NCI-H748 treated with DMSO at 0.1 percent for 48 hours (cell line): ENCODE measurements around the gene DTNBP1.
"Not testable (repeated sequence)": the region's sequence is repeated elsewhere in the genome, so short reads cannot be mapped to it uniquely, and the experiment has no call there.

Experiments
- DNase-seq: peaks from one replicate; lab custom pipeline; 2025; lab: John Stamatoyannopoulos, UW

DTNBP1 gene

GRCh38 chr6:15556711-15557110, 106.1 kb downstream of the DTNBP1 start:
- DNase-seq = no peak

DNA sequence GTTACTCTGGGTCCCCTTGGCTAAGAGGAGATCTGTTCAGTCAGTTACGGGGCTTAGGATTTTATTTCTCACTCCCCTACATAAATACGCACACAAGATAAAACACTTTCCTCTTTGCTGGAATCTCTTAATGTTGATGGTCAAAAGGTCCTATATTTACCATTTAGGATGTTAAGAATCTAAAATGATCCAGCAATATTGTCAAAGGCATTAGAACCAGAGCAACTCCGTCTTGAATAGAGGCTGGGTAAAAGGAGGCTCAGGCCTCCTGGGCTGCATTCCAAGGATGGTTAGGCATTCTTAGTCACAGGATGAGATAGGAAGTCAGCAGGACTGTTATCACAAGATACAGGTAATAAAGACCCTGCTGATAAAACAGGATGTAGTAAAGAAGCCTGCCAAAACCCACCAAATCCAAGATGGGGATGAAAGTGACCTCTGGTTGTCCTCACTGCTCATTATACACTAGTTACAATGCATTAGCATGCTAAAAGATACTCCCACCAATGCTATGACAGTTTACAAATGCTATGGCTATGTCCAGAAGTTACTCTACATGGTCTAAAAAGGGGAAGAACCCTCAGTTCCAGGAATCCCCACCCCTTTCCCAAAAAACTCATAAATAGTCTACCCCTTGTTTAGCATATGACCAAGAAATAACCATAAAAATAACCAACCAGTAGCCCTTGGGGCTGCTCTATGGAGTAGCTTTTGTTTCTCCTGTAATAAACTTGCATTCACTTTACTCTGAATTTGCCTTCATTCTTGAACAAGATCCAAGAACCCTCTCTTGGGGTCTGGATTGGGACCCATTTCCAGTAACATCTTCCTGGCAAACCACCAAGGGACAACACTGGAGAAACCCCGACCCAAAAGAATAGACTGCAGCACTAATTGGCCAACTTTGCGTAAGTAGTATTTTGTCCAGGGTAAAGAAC, 107.5 kb downstream of the DTNBP1 start:
- DNase-seq = no peak

GRCh38 chr6:15554728-15555100, 108.1 kb downstream of the DTNBP1 start:
- no peak for DNase-seq

- DNase-seq = no peak
Measured at GRCh38 chr6:15553736-15554294, 109.0 kb downstream of the DTNBP1 start.

GRCh38 chr6:15553031-15553430, 109.8 kb downstream of the DTNBP1 start:
- no peak for DNase-seq

GRCh38 chr6:15551798-15552197, 111.0 kb downstream of the DTNBP1 start:
- no peak for DNase-seq

GRCh38 chr6:15551262-15551661, 111.6 kb downstream of the DTNBP1 start:
- no peak for DNase-seq

- no peak for DNase-seq
Measured at GRCh38 chr6:15550546-15551123, 112.2 kb downstream of the DTNBP1 start.

- DNase-seq = no peak
Measured at GRCh38 chr6:15549371-15549770, 113.5 kb downstream of the DTNBP1 start.

- DNase-seq = no peak
Measured at GRCh38 chr6:15547400-15547799, 115.4 kb downstream of the DTNBP1 start.

- no peak for DNase-seq
Measured at GRCh38 chr6:15546591-15546990, 116.2 kb downstream of the DTNBP1 start.

GRCh38 chr6:15544321-15544900, 118.4 kb downstream of the DTNBP1 start:
- DNase-seq = no peak

DNA sequence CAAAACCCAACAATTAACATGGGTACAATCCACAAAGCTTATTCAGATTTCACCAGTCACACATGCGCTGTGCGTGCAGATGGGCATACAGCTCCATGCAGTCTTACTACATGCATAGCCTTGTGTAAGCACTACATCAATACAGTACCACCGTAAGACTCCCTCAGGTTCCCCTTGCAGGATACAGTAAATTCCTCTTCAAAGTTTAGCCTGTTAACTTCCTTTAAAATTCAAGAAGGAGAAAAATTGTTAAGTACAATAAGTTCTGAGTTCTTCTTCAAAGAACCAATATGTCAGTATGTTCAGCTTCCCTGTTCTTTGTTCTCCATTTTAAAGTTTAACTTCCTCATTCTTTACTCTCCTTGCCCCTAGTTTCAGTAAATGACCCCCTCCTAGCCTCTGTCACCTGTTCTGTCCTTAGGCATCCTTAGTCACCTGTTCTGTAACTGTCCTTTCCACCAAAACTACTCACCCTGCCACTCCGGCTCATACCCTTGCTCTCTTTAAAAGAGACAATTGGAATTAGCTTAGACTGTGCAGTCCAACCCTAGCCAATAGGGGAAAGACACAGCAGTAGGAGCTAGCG, 119.4 kb downstream of the DTNBP1 start:
- not testable (repeated sequence) for DNase-seq

GRCh38 chr6:15539722-15540270, 123.0 kb downstream of the DTNBP1 start:
- DNase-seq = no peak

GRCh38 chr6:15538766-15539495, 123.9 kb downstream of the DTNBP1 start:
- DNase-seq = no peak

DNA sequence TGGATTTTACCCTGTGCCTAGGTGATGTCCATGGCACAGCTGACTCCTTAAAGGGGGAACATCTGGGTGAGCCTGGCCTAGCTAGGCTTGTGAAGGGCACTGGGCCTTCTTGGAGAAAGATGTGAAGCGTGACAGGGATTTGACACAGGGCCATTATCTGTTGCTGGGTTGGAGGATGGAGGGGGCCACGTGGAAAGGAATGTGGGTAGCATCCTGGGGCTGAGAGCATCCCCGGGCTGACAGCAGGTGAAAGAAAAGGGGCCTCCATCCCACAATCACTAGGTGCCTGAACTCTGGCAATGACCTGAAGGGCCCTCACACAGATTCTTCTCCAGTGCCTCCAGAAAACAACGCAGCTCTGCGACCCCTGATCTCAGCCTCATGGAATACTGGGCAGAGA, 124.7 kb downstream of the DTNBP1 start:
- DNase-seq = no peak

- DNase-seq = no peak
Measured at GRCh38 chr6:15536198-15536955, 126.5 kb downstream of the DTNBP1 start.

GRCh38 chr6:15535495-15536197, 127.2 kb downstream of the DTNBP1 start:
- no peak for DNase-seq

DNA sequence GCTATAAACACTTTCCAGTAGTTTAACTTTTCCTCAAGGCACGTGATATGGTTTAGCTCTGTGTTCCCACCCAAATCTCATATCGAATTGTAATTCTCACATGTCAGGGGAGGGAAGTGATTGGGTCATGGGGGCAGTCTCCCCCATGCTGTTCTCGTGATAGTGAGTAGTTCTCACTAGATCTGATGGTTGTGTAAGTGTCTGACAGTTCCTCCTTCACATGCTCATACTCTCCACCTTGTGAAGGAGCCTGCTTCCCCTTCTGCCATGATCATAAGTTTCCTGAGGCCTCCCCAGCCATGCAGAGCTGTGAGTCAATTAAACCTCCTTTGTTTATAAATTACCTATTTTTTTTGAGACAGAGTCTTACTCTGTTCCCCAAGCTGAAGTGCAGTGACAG, 127.9 kb downstream of the DTNBP1 start:
- no peak for DNase-seq

- DNase-seq = no peak
Measured at GRCh38 chr6:15533379-15534026, 129.3 kb downstream of the DTNBP1 start.
